Cardiac muscle cell (in vitro differentiated cells and primary cell): ENCODE measurements around the gene CAMSAP1. TPM values are rescaled to one million over a fixed set of nuclear protein-coding genes. Genes with fewer than 3 reads are reported as not detected.

Experiments
- DNase-seq, 2 donors: peaks; one replicate each; pipeline versions ENCODE4 v3.0.0 to v3.0.0-alpha.2; 2010 to 2017; ENCODE audit warnings: low read depth in 1 of 2, low spot score in 1 of 2
- H3K27ac ChIP-seq: fragments of 200-600 bp; sonication (generic); 2 replicates; pipeline ENCODE4 v1.5.1; 2016
- H3K27me3 ChIP-seq: fragments of 200-600 bp; sonication (generic); 2 replicates; pipeline ENCODE4 v1.6.0; 2016; ENCODE audit warnings: control low read depth
- H3K36me3 ChIP-seq: fragments of 200-600 bp; sonication (generic); 2 replicates; pipeline ENCODE4 v1.5.1; 2016; ENCODE audit warnings: control low read depth
- H3K4me1 ChIP-seq: fragments of 200-600 bp; sonication (generic); 2 replicates; pipeline ENCODE4 v1.8.1; 2017; ENCODE audit warnings: low read depth, mild to moderate bottlenecking, mixed run types
- H3K4me3 ChIP-seq: fragments of 200-600 bp; sonication (generic); 2 replicates; pipeline ENCODE4 v1.5.1; 2016; ENCODE audit warnings: mild to moderate bottlenecking
- H3K9me3 ChIP-seq: fragments of 200-600 bp; sonication (generic); 2 replicates; pipeline ENCODE4 v1.5.1; 2017; ENCODE audit warnings: low read depth, mild to moderate bottlenecking, control low read depth
- polyA plus RNA-seq: library from polyadenylated mRNA; unstranded; fragments of >200 nt; fragmentation: Nextera tagmentation; extraction: Ambion mirVana; gene quantifications from 2 replicates; pipeline ENCODE4 v1.2.1, GENCODE V29; 2016
- total RNA-seq: library from RNA; depleted of rRNA; stranded (reverse); fragments of >200 nt; gene quantifications from 2 replicates; pipeline ENCODE4 v1.2.3, GENCODE V29; 2016
- TF ChIP-seq, protein P1 (sequence below): IDR thresholded peaks from 2 replicates; pipeline ENCODE4 v1.5.1; 2012; ENCODE audit warnings: low read depth, mild to moderate bottlenecking, low read length

The CAMSAP1 gene
- total and polyA plus RNA-seq, 2 experiments from 2014 or later = 7.8 to 64.1 TPM

DNA sequence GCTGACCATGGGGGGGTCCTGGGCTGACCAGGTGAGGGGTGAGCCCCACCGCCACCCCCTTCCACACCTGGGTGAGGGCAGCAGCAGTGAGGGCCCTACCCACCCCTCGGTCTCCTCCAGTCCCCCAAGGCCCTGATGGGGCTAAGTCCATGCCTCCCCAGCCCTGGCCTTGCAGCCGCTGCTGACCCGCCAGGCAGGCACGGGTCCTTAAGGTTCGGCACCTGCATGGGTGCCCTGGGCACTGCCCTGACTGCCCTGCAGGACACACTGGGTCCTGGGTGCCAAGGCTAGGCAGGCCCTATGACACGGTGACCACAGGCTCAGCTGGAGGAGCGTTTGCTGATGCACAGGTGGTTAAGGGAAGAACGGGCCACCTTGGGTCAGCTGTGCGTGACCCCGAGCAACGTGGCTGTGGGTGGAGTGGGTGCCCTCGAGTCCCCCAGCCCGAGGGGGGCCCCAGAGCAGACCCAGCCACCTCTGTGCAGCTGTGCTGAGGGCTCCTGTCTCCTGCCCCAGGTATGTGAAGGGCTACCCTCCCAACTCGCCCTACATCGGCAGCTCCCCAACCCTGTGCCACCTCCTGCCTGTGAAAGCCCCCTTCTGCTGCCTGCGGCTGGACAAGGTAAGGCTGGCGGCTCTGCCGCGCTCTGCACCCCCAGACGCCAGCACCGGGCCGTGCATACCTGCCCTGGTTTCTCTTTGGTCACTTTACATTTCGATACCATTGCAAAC lies 132.4 kb downstream of the CAMSAP1 start:
- TF ChIP-seq, protein P1, sequence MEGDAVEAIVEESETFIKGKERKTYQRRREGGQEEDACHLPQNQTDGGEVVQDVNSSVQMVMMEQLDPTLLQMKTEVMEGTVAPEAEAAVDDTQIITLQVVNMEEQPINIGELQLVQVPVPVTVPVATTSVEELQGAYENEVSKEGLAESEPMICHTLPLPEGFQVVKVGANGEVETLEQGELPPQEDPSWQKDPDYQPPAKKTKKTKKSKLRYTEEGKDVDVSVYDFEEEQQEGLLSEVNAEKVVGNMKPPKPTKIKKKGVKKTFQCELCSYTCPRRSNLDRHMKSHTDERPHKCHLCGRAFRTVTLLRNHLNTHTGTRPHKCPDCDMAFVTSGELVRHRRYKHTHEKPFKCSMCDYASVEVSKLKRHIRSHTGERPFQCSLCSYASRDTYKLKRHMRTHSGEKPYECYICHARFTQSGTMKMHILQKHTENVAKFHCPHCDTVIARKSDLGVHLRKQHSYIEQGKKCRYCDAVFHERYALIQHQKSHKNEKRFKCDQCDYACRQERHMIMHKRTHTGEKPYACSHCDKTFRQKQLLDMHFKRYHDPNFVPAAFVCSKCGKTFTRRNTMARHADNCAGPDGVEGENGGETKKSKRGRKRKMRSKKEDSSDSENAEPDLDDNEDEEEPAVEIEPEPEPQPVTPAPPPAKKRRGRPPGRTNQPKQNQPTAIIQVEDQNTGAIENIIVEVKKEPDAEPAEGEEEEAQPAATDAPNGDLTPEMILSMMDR = no peak
- H3K36me3 ChIP-seq = no peaks in the 10 kb centered on the region
- H3K4me3 ChIP-seq = no peak overlapping the region
- H3K27ac ChIP-seq = no peak overlapping the region
- H3K9me3 ChIP-seq = no peaks in the 10 kb centered on the region
- DNase-seq = no peak
- H3K27me3 ChIP-seq = no peaks in the 10 kb centered on the region
- no peaks in the 10 kb centered on the region for H3K4me1 ChIP-seq

DNA sequence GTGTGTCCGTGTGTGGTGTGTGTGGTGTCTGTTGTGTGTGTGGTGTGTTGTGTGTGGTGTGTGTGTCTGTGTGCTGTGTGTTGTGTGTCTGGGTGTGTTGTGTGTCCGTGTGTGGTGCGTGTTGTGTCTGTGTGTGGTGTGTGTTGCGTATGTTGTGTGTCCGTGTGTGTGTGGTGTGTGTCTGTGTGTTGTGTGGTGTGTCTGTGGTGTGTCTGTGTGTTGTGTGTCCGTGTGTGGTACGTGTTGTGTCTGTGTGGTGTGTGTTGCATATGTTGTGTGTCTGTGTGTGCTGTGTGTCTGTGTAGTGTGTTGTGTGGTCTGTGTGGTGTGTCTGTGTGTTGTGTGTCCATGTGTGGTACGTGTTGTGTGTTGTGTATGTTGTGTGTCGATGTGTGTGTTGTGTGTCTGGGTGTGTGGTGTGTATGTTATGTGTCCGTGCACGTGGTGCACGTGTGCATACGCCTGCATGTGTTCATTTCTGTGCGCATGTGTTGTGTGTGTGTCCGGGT lies 133.1 kb downstream of the CAMSAP1 start:
- Histone ChIP-seq H3K9me3 (no peaks in the 10 kb centered on the region), H3K27ac (no peak overlapping the region), H3K36me3 (no peaks in the 10 kb centered on the region), H3K4me3 (no peak overlapping the region), H3K4me1 (no peaks in the 10 kb centered on the region), H3K27me3 (no peaks in the 10 kb centered on the region)
- TF ChIP-seq, protein P1 = no peak
- no peak for DNase-seq

DNA sequence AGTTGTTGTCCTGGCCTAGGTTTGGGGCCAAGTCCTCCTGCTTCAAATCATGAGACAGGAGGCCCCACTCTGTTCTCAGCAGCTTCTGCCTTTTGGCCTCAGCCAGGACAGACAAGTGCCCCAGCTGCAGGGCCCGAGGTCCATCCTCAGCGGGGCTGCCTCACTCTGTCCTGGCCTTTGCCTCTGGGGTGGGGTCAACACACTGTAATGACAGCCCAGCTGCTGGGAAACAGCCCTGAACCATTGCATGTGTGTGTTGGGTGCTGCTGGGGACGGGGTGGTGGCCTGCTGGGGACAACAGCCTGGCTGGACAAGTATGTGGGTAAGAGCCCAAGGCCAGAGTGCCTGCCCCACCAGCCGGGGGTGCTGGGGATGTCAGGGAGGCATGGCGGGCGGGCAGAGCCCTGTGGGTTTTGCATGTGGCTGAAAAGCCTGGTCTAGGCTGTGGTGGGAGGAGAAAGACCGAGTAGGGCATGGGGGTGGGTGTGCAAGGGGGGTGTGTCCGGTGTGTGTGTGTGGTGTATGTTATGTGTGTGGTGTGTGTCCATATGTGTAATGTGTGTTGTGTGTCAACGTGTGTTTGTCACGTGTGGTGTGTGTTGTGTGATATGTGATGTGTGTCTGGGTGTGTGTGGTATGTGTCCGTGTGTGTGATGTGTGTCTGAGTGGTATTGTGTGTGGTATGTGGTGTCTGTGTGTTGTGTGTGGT lies 133.7 kb downstream of the CAMSAP1 start:
- Histone ChIP-seq H3K36me3 (no peaks in the 10 kb centered on the region), H3K27me3 (no peaks in the 10 kb centered on the region), H3K9me3 (no peaks in the 10 kb centered on the region), H3K4me3 (no peak overlapping the region), H3K27ac (no peak overlapping the region), H3K4me1 (no peaks in the 10 kb centered on the region)
- TF ChIP-seq, protein P1 = no peak
- DNase-seq = no peak

DNA sequence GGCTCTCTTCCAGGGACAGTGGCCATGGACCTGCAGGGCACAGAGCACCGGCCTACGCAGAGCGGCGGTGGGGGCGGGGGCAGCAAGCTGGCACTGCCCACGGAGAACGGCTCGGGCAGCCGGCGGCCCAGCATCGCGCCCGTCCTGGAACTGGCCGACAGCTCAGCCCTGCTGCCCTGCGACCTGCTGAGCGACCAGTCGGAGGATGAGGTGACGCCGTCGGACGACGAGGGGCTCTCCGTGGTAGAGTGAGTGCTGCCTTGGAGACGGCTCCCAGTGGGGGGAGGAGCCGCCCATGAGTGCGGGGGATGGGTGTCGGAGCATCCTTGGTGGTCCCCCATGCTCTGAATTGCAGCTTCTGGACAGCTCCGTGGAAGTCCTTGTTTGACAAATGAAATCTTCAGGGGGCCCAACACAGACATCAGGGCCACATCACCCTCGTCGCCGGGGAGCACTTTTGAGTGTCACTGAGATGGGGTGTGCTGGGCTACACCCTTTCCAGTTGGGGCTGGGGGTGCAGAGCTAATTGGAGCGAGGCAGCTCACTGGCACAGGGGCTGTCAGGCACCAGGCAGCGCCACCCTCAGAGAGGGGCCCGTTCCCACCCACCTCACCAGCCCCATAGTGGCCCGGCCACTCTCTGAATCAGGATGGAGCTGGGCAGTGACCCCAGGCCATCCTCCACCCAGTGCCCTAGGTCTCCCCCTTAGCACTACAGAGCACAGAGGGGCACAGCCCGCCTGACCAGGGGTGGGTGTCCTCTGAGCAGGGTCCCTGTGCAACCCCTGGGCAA lies 134.4 kb downstream of the CAMSAP1 start:
- no peaks in the 10 kb centered on the region for H3K9me3 ChIP-seq
- DNase-seq = no peak
- H3K27ac ChIP-seq = no peak overlapping the region
- no peak overlapping the region for H3K4me3 ChIP-seq
- no peaks in the 10 kb centered on the region for H3K4me1 ChIP-seq
- H3K36me3 ChIP-seq = no peaks in the 10 kb centered on the region
- TF ChIP-seq, protein P1 = no peak
- H3K27me3 ChIP-seq = no peaks in the 10 kb centered on the region

DNA sequence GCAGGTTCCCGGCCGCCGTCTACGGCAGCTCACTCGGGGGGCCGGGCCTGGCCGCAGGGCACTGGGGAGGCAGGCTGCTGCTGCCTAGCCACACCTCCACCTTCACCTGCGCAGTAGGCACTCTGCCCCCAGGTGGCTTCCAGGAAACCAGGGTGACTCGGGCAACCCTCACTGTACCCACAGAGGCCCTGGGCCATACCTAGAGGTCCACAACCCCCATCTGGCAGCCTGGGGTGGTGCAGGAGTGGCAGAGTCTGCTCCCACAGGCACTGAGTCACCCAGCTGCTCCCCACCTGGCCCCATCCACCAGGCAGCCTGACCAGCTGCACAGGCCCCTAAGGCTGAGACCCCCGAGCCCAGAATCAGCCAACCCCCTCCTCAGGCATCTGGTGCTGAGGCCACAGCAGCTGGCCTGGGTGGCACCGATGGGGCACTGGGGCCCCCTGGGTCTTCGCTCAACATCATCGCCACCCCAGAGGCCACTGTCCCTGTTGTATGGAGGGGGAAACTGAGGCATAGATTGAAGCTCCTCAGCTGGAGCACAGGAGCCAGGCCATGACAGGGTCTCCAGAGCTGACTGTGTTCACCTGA lies 135.2 kb downstream of the CAMSAP1 start:
- H3K27me3 ChIP-seq = no peaks in the 10 kb centered on the region
- H3K36me3 ChIP-seq = no peaks in the 10 kb centered on the region
- DNase-seq = no peak
- no peaks in the 10 kb centered on the region for H3K9me3 ChIP-seq
- no peak overlapping the region for H3K4me3 ChIP-seq
- no peak overlapping the region for H3K27ac ChIP-seq
- no peaks in the 10 kb centered on the region for H3K4me1 ChIP-seq
- TF ChIP-seq, protein P1 = no peak
